Activated T-cell treated with anti-CD3 and anti-CD28 coated beads for 24 hours (primary cell): ENCODE measurements around the gene ITGA1.
"Not testable (repeated sequence)": the region's sequence is repeated elsewhere in the genome, so short reads cannot be mapped to it uniquely, and the experiment has no call there.

Experiments used
- DNase-seq: peaks from one replicate; pipeline ENCODE4 v3.0.0-alpha.2; 2020; ENCODE audit warnings: low read depth

Gene ITGA1

DNA sequence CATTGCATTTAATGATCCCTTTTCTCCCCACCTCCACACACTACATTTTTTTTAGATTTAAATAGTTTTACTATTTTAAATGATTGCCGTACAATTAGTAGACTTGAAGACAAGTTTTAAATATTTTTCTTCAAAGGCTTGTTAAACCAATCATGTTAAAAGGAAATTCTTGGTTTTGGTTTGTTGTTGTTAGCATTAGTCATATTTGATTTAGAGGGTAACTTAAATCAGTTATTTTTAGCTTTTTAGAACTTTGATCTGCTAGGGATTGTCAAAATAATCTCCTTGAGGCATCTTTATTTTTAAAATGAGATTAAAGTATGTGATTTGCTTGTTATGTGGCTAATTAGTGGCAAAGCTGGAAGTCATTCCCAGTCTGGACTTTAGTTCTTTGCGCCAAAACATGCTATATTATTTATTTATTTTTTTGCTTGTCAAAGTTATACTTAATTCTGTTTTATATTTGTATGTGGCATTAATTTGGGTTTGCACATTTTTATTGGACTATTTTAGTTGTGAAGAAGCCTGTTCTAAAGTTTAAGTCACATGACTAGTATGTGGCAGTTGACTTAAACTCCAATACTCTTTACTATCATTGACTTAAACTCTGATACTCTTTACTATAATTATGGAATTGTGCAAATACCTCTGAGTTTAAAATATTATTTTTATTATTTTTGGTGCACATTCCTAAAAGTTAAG lies 14.7 kb downstream of the ITGA1 start:
- DNase-seq = no peak

DNA sequence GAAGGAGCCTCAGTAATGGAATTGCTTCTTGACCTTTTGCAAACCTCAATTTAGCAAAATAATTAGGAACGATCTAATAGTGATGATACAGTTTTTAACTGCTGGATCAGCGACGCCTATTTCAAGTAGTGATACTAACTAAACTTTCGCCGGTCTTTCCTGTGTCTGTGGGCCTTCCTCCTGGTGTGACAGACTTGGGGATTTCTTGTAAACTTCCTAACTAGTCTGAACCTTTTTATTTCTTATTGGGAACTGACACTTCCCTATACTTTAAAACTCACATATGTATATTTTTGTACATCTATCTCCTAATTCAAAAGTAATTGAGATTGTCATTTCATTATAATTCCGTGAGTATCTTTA lies 15.2 kb downstream of the ITGA1 start:
- no peak for DNase-seq

DNA sequence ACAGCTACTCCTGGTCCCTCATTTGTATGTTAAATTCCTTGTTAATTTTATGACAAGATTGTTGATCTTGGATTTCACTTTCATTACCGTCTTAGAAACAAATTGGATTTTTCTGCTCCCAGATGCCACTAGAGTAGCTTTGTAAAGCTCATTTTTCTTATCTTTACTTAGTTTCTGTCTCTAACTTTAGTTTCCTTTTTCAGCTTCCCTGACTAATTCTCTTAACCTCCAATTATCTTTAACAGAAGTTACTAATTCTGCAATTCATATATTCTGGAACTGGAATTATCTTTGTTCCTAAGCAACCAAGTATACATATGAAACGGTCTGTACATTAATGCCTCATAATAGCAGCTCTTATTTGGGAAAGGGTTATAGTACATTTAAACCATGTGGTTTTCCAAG lies 16.7 kb downstream of the ITGA1 start:
- no peak for DNase-seq

DNA sequence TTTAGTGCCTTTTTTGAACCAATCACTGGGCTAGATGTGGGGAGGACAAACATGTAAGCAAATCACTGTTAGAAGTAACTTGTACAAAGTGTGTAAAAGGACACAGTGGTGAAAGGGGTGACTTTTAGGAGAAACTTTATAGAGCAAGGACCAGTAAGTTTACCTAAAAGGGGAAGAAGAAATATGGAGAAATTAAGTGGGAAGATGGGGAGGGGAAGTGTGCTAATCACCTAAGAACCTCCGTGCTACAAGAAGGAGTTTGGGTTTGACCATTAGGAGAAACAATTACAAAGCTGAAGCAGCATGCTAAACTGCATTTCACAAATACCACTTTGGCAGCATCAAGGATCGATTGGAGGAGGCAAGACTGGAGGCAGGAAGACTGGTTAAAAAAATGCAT lies 17.3 kb downstream of the ITGA1 start:
- no peak for DNase-seq

DNA sequence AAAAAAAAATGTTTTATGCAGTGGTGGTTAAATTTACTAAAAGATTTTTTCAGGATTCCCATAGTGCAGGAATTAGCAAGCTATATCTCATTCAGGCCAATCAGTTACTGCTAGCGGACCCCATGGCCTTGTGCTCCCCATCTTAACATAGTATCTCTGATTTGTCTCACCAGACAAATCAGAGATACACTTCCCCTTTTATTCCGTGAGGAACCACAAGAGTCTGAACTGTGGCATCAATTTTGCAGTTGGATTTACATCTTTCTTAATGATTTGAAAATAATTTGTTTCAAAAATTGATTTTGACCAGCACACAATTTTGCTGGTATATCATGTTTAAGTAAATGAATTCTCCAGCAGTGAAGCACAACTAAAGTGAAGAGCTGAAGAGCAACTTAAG lies 17.9 kb downstream of the ITGA1 start:
- no peak for DNase-seq

DNA sequence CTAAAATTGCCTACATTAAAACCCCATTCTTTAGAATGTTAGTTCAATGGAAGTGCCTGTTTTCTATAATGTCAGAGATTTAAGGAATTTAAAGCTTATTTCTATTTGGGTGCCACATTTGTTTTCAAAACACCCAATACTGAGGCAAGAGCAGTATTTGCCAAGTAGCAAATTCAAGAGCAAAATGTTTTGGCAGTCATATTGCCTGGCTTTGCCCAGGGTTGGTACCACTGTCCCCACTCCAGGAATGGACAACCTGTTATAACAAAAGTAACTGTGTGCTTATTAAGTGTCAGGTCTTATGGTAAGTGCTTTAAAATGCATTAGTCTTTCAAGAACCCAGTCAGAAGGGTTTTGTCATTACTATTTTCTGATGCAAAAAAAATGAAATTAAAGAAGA lies 19.3 kb downstream of the ITGA1 start:
- no peak for DNase-seq

- DNase-seq = no peak
Measured at GRCh38 chr5:52807723-52808122, 20.0 kb downstream of the ITGA1 start.

- no peak for DNase-seq
Measured at GRCh38 chr5:52808316-52808901, 20.7 kb downstream of the ITGA1 start.

- no peak for DNase-seq
Measured at GRCh38 chr5:52809884-52810283, 22.2 kb downstream of the ITGA1 start.

DNA sequence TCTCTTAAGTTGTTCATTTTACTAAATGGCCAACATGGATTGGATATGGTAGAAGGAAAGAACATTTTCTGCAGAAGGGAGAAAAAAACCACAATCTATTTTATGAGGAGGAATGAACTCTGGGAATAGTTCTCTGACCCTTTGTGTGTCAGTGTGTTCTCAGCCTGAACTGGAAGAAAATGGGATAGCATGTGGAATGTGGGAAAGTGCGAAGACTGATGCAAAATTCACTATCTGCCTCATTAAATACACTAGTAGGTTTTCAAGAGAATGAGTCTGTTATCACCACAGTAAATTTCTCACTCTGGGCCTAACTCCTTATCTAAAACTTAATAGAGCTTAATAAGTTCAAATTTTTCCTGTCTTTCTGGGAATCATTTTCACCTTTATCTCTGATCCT lies 22.7 kb downstream of the ITGA1 start:
- no peak for DNase-seq

GRCh38 chr5:52811067-52811749 lies 23.5 kb downstream of the ITGA1 start:
- no peak for DNase-seq

DNA sequence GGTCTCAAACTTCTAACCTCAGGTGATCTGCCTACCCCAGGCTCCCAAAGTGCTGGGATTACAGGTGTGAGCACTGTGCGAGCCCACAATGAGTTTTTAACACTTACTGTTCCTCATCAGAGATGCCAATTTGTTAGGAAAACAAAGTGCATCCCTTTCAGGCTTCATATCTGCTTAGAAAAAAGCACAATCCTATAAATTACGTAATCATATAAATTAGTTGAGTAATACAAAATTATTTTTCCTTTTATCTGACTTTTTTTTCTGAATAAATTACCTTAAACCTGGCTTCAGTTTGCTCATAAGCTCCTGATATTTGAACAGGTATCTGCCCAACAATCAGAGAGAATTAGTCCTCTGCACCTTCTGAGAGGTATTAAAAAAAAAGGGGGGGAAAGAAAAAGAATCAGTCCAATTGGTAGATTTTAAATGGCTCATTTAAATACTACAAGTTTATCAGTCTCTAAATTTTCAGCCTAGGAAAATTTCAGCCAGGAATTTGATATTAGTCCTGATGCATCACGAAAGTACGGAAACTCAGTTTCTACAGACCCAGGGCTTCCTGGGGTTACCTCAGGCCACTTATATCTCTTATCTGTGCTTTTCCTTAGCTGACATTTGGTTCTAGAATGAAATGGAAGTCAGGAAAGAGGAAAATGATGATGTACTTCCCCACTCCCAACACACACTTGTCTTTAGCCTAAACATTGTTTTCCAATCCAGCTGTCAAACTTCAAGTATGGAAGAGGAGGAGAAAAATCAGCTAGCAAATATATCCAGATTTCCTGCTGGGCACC lies 26.8 kb downstream of the ITGA1 start:
- no peak for DNase-seq

DNA sequence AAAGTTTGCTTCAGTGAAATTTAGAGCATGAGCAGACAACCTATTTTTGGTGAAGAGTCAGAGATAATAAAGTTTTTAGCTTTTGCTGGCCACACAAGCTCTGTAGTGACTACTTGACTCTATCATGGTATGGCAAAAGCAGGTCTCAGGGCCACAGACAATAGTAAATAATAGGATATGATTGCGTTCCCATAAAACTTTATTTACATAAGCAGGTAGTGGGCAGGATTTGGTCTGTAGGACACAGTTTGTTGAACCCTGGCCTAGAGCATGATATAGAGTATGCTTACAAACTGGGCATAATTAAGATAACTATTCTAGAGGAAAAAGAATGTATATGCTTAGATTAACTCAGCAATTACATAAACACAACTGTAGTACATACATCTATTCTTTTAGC lies 30.1 kb downstream of the ITGA1 start:
- no peak for DNase-seq

- DNase-seq = no peak
Measured at GRCh38 chr5:52818360-52818759, 30.6 kb downstream of the ITGA1 start.

GRCh38 chr5:52818807-52819206 lies 31.1 kb downstream of the ITGA1 start:
- DNase-seq = not testable (repeated sequence)

GRCh38 chr5:52821901-52822300 lies 34.2 kb downstream of the ITGA1 start:
- DNase-seq = no peak

- no peak for DNase-seq
Measured at GRCh38 chr5:52822437-52822836, 34.7 kb downstream of the ITGA1 start.

DNA sequence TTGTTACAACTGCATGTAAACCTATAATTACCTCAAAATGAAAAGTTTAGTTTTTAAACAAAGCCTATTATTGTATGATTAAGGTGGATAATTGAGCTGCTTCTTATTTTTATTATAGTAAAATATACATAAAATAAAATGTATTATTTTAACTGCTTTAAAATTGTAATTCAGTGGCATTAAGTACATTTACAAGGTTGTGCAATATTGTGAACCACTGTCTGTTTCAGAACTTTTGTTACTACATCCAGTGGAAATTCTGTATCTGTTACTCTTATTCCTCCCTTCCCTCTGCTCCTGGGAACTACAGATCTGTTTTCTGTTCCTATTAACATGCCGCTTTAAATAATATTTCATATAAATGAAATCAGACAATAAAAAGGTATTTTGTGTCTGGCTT lies 37.1 kb downstream of the ITGA1 start:
- DNase-seq = no peak

DNA sequence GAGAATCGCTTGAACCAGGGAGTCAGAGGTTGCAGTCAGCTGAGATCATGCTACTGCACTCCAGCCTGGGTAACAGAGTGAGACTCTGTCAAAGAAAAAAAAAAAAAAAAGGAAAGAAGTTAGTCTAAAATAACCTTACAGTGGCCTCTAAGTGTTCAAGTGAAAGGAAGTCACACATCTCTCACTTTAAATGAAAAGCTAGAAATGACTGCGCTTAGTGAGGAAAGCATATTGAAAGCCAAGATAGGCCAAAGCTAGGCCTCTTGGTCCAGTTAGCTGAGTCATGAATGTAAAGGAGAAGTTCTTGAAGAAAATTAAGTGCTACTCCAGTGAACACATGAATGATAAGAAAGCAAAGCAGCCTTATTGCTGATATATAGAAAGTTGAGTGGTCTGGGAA lies 38.1 kb downstream of the ITGA1 start:
- DNase-seq = no peak

- DNase-seq = no peak
Measured at GRCh38 chr5:52827815-52828214, 40.1 kb downstream of the ITGA1 start.

- no peak for DNase-seq
Measured at GRCh38 chr5:52829664-52830063, 41.9 kb downstream of the ITGA1 start.

GRCh38 chr5:52830650-52831049 lies 42.9 kb downstream of the ITGA1 start:
- no peak for DNase-seq
